Fibroblast of lung (primary cell): ENCODE measurements around the gene CD69.

Experiments
- CTCF ChIP-seq, 2 donors: IDR thresholded peaks in 1 of 2; conservative IDR thresholded peaks in 1 of 2; 1 replicate in 1 of 2; 2 replicates in 1 of 2; pipeline ENCODE4 v1.5.1; 2011 to 2012; ENCODE audit warnings: low read length in 2 of 2, control low read depth in 1 of 2, inconsistent platforms in 1 of 2, low read depth in 1 of 2, mild to moderate bottlenecking in 1 of 2
- EZH2 ChIP-seq: IDR thresholded peaks from 2 replicates; pipeline ENCODE4 v1.5.1; 2012; ENCODE audit warnings: low read length, control low read depth, mild to moderate bottlenecking; ENCODE audit errors: missing control alignments

- TF ChIP-seq EZH2 (no peak), CTCF (conservative IDR thresholded peaks at IDR 0.05 in 1 of 2, IDR thresholded peaks at IDR 0.05 in 1 of 2; ENCODE audit: low read depth in 1 of 2, low read length in 2 of 2) (no peak)
These were observed 699 bp upstream of the CD69 start for GRCh38 chr12:9761419-9761781.
